GM23338 (cell line): ENCODE data around the gene PIK3R3. TPM values are rescaled to one million over a fixed set of nuclear protein-coding genes. Genes with fewer than 3 reads are reported as not detected.

Source experiments
- ATAC-seq: fragments of 200-7000 bp; cut with Tn5 transposase; 3 replicates; pipeline ENCODE4 v1.9.1; 2020
- DNase-seq: peaks from one replicate; pipeline ENCODE4 v3.0.0-alpha.2; 2015; ENCODE audit warnings: low spot score
- H2AFZ ChIP-seq: fragments of 200-600 bp; sonication (generic); 2 replicates; pipeline ENCODE4 v1.8.0; 2016; ENCODE audit warnings: antibody characterized with exemption, mild to moderate bottlenecking, moderate library complexity
- H3F3A ChIP-seq: fragments of 200-600 bp; sonication (generic); replicated peaks from 2 replicates; pipeline ENCODE4 v1.8.0; 2017; ENCODE audit warnings: antibody characterized with exemption, mixed run types, low read depth
- H3K27ac ChIP-seq: fragments of 200-600 bp; sonication (generic); 2 replicates; pipeline ENCODE4 v1.6.1; 2016; ENCODE audit warnings: low read depth
- H3K27me3 ChIP-seq: fragments of 200-600 bp; sonication (generic); 2 replicates; pipeline ENCODE4 v1.8.0; 2016; ENCODE audit warnings: mild to moderate bottlenecking, mixed run types, moderate library complexity; ENCODE audit not compliant: insufficient read depth
- H3K36me3 ChIP-seq: fragments of 200-600 bp; sonication (generic); 2 replicates; pipeline ENCODE4 v1.8.0; 2016; ENCODE audit warnings: mild to moderate bottlenecking; ENCODE audit not compliant: insufficient read depth
- H3K4me1 ChIP-seq: fragments of 200-600 bp; sonication (generic); 2 replicates; pipeline ENCODE4 v1.8.0; 2016; ENCODE audit warnings: mild to moderate bottlenecking, moderate library complexity; ENCODE audit not compliant: insufficient read depth
- H3K4me2 ChIP-seq: fragments of 200-600 bp; sonication (generic); 2 replicates; pipeline ENCODE4 v1.7.1; 2017; ENCODE audit warnings: mixed run types
- H3K4me3 ChIP-seq: fragments of 200-600 bp; sonication (generic); 2 replicates; pipeline ENCODE4 v1.6.1; 2016; ENCODE audit warnings: mixed run types
- H3K79me2 ChIP-seq: fragments of 200-600 bp; sonication (generic); replicated peaks from 2 replicates; pipeline ENCODE4 v1.8.0; 2017; ENCODE audit warnings: mild to moderate bottlenecking; ENCODE audit not compliant: insufficient read depth
- H3K9me2 ChIP-seq: fragments of 200-600 bp; sonication (generic); 2 replicates; pipeline ENCODE4 v1.8.0; 2017; ENCODE audit not compliant: insufficient read depth
- H4K20me1 ChIP-seq: fragments of 200-600 bp; sonication (generic); replicated peaks from 2 replicates; pipeline ENCODE4 v1.8.0; 2017; ENCODE audit warnings: mild to moderate bottlenecking; ENCODE audit not compliant: insufficient read depth
- H3K27ac Mint-ChIP-seq: 2 replicates; pipeline ENCODE4 v1.8.0; 2020; ENCODE audit warnings: inconsistent platforms, mild to moderate bottlenecking, moderate library complexity, mixed read lengths
- H3K27me3 Mint-ChIP-seq: 3 replicates; pipeline ENCODE4 v1.8.0; 2022; ENCODE audit warnings: low read depth, mild to moderate bottlenecking, moderate library complexity, mixed read lengths, inconsistent platforms; ENCODE audit not compliant: insufficient read depth, poor library complexity
- H3K36me3 Mint-ChIP-seq: 3 replicates; pipeline ENCODE4 v1.8.0; 2021; ENCODE audit warnings: low read depth, mild to moderate bottlenecking, inconsistent platforms, moderate library complexity, mixed read lengths
- H3K4me1 Mint-ChIP-seq: 3 replicates; pipeline ENCODE4 v1.8.0; 2020; ENCODE audit warnings: mild to moderate bottlenecking, inconsistent platforms, mixed read lengths
- H3K4me3 Mint-ChIP-seq: 3 replicates; pipeline ENCODE4 v1.8.0; 2021; ENCODE audit warnings: moderate library complexity, mild to moderate bottlenecking, inconsistent platforms, mixed read lengths
- H3K9me3 Mint-ChIP-seq: 3 replicates; pipeline ENCODE4 v1.8.0; 2020; ENCODE audit warnings: moderate library complexity, mild to moderate bottlenecking, inconsistent platforms, mixed read lengths
- CREB1 ChIP-seq: fragments of 250-450 bp; sonication (Bioruptor Pico); IDR thresholded peaks from 2 replicates; pipeline ENCODE4 v1.5.0; 2020; ENCODE audit warnings: low read depth, mild to moderate bottlenecking, moderate library complexity
- EZH2 ChIP-seq: fragments of 200-600 bp; sonication (generic); IDR thresholded peaks from one replicate; pipeline ENCODE4 v1.8.0; 2017; ENCODE audit warnings: antibody characterized with exemption, mild to moderate bottlenecking, low read depth; ENCODE audit not compliant: unreplicated experiment
- JUNB ChIP-seq: IDR thresholded peaks from one replicate; pipeline ENCODE4 v1.6.1; 2016; ENCODE audit warnings: antibody characterized with exemption; ENCODE audit not compliant: unreplicated experiment
- NANOG ChIP-seq: IDR thresholded peaks from 2 replicates; pipeline ENCODE4 v1.6.1; 2016; ENCODE audit warnings: antibody characterized with exemption, borderline replicate concordance
- POLR2AphosphoS5 ChIP-seq: IDR thresholded peaks from 2 replicates; pipeline ENCODE4 v1.6.1; 2016; ENCODE audit warnings: antibody characterized with exemption, low read depth
- STAT1 ChIP-seq: IDR thresholded peaks from one replicate; pipeline ENCODE4 v1.6.1; 2016; ENCODE audit warnings: antibody characterized with exemption; ENCODE audit not compliant: unreplicated experiment
- ZNF114 ChIP-seq: fragments of 250-450 bp; sonication (Bioruptor Pico); IDR thresholded peaks from 2 replicates; pipeline ENCODE4 v1.5.0; 2020; ENCODE audit warnings: mild to moderate bottlenecking, moderate library complexity
- ZNF331 ChIP-seq: fragments of 250-450 bp; sonication (Bioruptor Pico); IDR thresholded peaks from 2 replicates; pipeline ENCODE4 v1.5.0; 2020; ENCODE audit warnings: low read depth, mild to moderate bottlenecking, moderate library complexity
- polyA plus RNA-seq: library from polyadenylated mRNA; unstranded; fragments of >200 nt; fragmentation: Nextera tagmentation; extraction: Ambion mirVana; gene quantifications from 2 replicates; pipeline ENCODE4 v1.2.1, GENCODE V29; 2016
- total RNA-seq: library from RNA; depleted of rRNA; stranded (reverse); fragments of >200 nt; shearing (Covaris generic); gene quantifications from 2 replicates; pipeline ENCODE4 v1.2.3, GENCODE V29; 2014
- TF ChIP-seq, protein P1 (sequence below), 2 experiments: fragments of 200-600 bp in 1 of 2; sonication (generic) in 1 of 2; conservative IDR thresholded peaks; 2 replicates each; pipeline versions ENCODE4 v1.5.1 to v1.6.1; 2016 to 2017; ENCODE audit warnings: antibody characterized with exemption in 2 of 2, low read depth in 2 of 2, mild to moderate bottlenecking in 2 of 2, moderate library complexity in 1 of 2
- TF ChIP-seq, protein P2 (sequence below): IDR thresholded peaks from one replicate; pipeline ENCODE4 v1.6.1; 2018; ENCODE audit warnings: antibody characterized with exemption; ENCODE audit not compliant: unreplicated experiment
- TF ChIP-seq, protein P3 (sequence below): fragments of 250-450 bp; sonication (Bioruptor Pico); IDR thresholded peaks from 2 replicates; pipeline ENCODE4 v1.5.0; 2020; ENCODE audit warnings: mild to moderate bottlenecking, moderate library complexity

Gene PIK3R3
- total and polyA plus RNA-seq, 2 experiments from 2014 or later, result 7.5 to 8.6 TPM

DNA sequence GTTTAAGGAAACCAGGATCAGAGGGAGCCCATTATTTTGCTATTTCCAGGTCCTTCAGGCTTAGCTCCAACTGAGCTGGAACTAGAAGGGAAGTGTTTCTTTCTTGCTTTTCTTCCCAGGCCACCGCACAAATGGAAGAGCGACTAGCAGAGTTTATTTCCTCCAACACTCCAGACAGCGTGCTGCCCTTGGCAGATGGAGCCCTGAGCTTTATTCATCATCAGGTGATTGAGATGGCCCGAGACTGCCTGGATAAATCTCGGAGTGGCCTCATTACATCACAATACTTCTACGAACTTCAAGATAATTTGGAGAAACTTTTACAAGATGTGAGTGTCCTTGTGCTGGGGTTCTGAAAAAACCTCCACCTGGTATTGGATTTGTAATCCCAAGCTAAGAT is 121.8 kb downstream of the PIK3R3 start (continued):
- TF ChIP-seq, protein P1, sequence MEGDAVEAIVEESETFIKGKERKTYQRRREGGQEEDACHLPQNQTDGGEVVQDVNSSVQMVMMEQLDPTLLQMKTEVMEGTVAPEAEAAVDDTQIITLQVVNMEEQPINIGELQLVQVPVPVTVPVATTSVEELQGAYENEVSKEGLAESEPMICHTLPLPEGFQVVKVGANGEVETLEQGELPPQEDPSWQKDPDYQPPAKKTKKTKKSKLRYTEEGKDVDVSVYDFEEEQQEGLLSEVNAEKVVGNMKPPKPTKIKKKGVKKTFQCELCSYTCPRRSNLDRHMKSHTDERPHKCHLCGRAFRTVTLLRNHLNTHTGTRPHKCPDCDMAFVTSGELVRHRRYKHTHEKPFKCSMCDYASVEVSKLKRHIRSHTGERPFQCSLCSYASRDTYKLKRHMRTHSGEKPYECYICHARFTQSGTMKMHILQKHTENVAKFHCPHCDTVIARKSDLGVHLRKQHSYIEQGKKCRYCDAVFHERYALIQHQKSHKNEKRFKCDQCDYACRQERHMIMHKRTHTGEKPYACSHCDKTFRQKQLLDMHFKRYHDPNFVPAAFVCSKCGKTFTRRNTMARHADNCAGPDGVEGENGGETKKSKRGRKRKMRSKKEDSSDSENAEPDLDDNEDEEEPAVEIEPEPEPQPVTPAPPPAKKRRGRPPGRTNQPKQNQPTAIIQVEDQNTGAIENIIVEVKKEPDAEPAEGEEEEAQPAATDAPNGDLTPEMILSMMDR (conservative IDR thresholded peaks at IDR 0.05; ENCODE audit: low read depth in 2 of 2), result no peak
- TF ChIP-seq ZNF331 (CRISPR knock-in tag), result no peak

DNA sequence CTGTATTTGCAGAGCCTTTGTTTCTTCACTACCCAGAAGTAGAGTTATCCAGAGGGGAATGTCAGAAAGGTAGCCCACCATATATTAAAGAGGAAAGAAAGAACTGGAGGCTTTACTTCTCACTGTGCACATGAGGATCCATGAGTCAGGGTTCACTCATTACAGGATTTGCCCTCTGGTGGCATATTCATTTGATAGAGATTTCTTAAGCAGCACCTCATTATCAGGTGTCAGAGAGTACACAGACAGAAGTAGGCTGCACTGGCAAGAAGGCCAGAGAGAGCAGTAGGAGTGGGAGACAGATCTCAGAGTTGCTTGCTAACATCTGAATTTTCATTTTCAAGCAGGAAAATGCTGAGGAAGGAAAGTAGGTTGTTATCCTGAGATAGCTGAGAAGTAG is 123.8 kb downstream of the PIK3R3 start:
- no peak for ATAC-seq
- no peaks in the 10 kb centered on the region for H3K4me1 Mint-ChIP-seq
- no peak overlapping the region for H3K27ac Mint-ChIP-seq
- TF ChIP-seq, protein P2, sequence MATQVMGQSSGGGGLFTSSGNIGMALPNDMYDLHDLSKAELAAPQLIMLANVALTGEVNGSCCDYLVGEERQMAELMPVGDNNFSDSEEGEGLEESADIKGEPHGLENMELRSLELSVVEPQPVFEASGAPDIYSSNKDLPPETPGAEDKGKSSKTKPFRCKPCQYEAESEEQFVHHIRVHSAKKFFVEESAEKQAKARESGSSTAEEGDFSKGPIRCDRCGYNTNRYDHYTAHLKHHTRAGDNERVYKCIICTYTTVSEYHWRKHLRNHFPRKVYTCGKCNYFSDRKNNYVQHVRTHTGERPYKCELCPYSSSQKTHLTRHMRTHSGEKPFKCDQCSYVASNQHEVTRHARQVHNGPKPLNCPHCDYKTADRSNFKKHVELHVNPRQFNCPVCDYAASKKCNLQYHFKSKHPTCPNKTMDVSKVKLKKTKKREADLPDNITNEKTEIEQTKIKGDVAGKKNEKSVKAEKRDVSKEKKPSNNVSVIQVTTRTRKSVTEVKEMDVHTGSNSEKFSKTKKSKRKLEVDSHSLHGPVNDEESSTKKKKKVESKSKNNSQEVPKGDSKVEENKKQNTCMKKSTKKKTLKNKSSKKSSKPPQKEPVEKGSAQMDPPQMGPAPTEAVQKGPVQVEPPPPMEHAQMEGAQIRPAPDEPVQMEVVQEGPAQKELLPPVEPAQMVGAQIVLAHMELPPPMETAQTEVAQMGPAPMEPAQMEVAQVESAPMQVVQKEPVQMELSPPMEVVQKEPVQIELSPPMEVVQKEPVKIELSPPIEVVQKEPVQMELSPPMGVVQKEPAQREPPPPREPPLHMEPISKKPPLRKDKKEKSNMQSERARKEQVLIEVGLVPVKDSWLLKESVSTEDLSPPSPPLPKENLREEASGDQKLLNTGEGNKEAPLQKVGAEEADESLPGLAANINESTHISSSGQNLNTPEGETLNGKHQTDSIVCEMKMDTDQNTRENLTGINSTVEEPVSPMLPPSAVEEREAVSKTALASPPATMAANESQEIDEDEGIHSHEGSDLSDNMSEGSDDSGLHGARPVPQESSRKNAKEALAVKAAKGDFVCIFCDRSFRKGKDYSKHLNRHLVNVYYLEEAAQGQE, result no peak
- TF ChIP-seq ZNF331 (CRISPR knock-in tag) (no peak), JUNB (no peak), EZH2 (no peak), POLR2AphosphoS5 (no peak), NANOG (no peak), CREB1 (CRISPR knock-in tag) (no peak), STAT1 (no peak), ZNF114 (CRISPR knock-in tag) (no peak)
- TF ChIP-seq, protein P3, sequence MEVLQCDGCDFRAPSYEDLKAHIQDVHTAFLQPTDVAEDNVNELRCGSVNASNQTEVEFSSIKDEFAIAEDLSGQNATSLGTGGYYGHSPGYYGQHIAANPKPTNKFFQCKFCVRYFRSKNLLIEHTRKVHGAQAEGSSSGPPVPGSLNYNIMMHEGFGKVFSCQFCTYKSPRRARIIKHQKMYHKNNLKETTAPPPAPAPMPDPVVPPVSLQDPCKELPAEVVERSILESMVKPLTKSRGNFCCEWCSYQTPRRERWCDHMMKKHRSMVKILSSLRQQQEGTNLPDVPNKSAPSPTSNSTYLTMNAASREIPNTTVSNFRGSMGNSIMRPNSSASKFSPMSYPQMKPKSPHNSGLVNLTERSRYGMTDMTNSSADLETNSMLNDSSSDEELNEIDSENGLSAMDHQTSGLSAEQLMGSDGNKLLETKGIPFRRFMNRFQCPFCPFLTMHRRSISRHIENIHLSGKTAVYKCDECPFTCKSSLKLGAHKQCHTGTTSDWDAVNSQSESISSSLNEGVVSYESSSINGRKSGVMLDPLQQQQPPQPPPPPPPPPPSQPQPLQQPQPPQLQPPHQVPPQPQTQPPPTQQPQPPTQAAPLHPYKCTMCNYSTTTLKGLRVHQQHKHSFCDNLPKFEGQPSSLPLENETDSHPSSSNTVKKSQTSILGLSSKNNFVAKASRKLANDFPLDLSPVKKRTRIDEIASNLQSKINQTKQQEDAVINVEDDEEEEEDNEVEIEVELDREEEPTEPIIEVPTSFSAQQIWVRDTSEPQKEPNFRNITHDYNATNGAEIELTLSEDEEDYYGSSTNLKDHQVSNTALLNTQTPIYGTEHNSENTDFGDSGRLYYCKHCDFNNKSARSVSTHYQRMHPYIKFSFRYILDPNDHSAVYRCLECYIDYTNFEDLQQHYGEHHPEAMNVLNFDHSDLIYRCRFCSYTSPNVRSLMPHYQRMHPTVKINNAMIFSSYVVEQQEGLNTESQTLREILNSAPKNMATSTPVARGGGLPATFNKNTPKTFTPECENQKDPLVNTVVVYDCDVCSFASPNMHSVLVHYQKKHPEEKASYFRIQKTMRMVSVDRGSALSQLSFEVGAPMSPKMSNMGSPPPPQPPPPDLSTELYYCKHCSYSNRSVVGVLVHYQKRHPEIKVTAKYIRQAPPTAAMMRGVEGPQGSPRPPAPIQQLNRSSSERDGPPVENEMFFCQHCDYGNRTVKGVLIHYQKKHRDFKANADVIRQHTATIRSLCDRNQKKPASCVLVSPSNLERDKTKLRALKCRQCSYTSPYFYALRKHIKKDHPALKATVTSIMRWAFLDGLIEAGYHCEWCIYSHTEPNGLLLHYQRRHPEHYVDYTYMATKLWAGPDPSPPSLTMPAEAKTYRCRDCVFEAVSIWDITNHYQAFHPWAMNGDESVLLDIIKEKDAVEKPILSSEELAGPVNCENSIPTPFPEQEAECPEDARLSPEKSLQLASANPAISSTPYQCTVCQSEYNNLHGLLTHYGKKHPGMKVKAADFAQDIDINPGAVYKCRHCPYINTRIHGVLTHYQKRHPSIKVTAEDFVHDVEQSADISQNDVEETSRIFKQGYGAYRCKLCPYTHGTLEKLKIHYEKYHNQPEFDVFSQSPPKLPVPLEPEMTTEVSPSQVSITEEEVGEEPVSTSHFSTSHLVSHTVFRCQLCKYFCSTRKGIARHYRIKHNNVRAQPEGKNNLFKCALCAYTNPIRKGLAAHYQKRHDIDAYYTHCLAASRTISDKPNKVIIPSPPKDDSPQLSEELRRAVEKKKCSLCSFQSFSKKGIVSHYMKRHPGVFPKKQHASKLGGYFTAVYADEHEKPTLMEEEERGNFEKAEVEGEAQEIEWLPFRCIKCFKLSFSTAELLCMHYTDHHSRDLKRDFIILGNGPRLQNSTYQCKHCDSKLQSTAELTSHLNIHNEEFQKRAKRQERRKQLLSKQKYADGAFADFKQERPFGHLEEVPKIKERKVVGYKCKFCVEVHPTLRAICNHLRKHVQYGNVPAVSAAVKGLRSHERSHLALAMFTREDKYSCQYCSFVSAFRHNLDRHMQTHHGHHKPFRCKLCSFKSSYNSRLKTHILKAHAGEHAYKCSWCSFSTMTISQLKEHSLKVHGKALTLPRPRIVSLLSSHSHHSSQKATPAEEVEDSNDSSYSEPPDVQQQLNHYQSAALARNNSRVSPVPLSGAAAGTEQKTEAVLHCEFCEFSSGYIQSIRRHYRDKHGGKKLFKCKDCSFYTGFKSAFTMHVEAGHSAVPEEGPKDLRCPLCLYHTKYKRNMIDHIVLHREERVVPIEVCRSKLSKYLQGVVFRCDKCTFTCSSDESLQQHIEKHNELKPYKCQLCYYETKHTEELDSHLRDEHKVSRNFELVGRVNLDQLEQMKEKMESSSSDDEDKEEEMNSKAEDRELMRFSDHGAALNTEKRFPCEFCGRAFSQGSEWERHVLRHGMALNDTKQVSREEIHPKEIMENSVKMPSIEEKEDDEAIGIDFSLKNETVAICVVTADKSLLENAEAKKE (CRISPR knock-in tag), result no peak
- TF ChIP-seq, protein P1 (conservative IDR thresholded peaks at IDR 0.05; ENCODE audit: low read depth in 2 of 2), result no peak

More for the DNA sequence above, 123.8 kb downstream of the PIK3R3 start:
- DNase-seq, result no peak
- Mint-ChIP-seq H3K4me3 (no peak overlapping the region), H3K27me3 (peaks cover 2% of the 10 kb centered on the region), H3K36me3 (peaks cover 56% of the 10 kb centered on the region), H3K9me3 (no peaks in the 10 kb centered on the region)
- Histone ChIP-seq H3K9me2 (no peaks in the 10 kb centered on the region), H3F3A (no peaks in the 10 kb centered on the region), H3K36me3 (peaks cover 10% of the 10 kb centered on the region; the same call in 1 of the 2 replicates), H3K27ac (no peak overlapping the region), H2AFZ (no peak overlapping the region), H4K20me1 (0 out of 2 replicates have a peak, but pooled peaks cover 4% of the 10 kb centered on the region), H3K4me2 (no peak overlapping the region), H3K79me2 (no peaks in the 10 kb centered on the region), H3K4me1 (no peaks in the 10 kb centered on the region), H3K27me3 (no peaks in the 10 kb centered on the region), H3K4me3 (no peak overlapping the region)
